HCT116 (cell line): ENCODE data around the gene MOK.

ENCODE experiments used
- CEBPB ChIP-seq: IDR thresholded peaks from 2 replicates; pipeline ENCODE4 v1.6.1; 2012; ENCODE audit warnings: low read depth
- CTCF ChIP-seq, 3 experiments: fragments of 200-600 bp in 1 of 3; sonication (generic) in 1 of 3; IDR thresholded peaks in 2 of 3; conservative IDR thresholded peaks in 1 of 3; 2 replicates each; pipeline ENCODE4 v1.5.1; 2012 to 2017; ENCODE audit warnings: low read depth in 2 of 3, low read length in 2 of 3, antibody characterized with exemption in 1 of 3, borderline replicate concordance in 1 of 3, control low read depth in 1 of 3, mild to moderate bottlenecking in 1 of 3, mixed read lengths in 1 of 3, mixed run types in 1 of 3, moderate library complexity in 1 of 3; ENCODE audit not compliant: insufficient read depth in 1 of 3
- EGR1 ChIP-seq: IDR thresholded peaks from 2 replicates; pipeline ENCODE4 v1.6.1; 2012; ENCODE audit warnings: low read depth
- EZH2phosphoT487 ChIP-seq: fragments of 200-600 bp; IDR thresholded peaks from 2 replicates; pipeline ENCODE4 v1.6.1; 2018; ENCODE audit warnings: antibody characterized with exemption, borderline replicate concordance
- MAX ChIP-seq: IDR thresholded peaks from 2 replicates; pipeline ENCODE4 v1.6.1; 2012
- POLR2A ChIP-seq: IDR thresholded peaks from 2 replicates; pipeline ENCODE4 v1.7.0; 2011; ENCODE audit warnings: borderline replicate concordance; ENCODE audit not compliant: insufficient read depth, insufficient read length; ENCODE audit errors: extremely low read depth
- POLR2AphosphoS5 ChIP-seq: IDR thresholded peaks from 2 replicates; pipeline ENCODE4 v1.6.1; 2011; ENCODE audit warnings: mild to moderate bottlenecking, low read depth, low read length, moderate library complexity
- REST ChIP-seq: IDR thresholded peaks from 2 replicates; pipeline ENCODE4 v1.6.1; 2012; ENCODE audit warnings: low read depth
- SIN3A ChIP-seq: IDR thresholded peaks from 2 replicates; pipeline ENCODE4 v1.6.1; 2012; ENCODE audit warnings: low read depth
- SP1 ChIP-seq: IDR thresholded peaks from 2 replicates; pipeline ENCODE4 v1.6.1; 2012; ENCODE audit warnings: low read depth
- TF ChIP-seq, protein P1 (sequence below): IDR thresholded peaks from 2 replicates; pipeline ENCODE4 v1.6.1; 2011; ENCODE audit warnings: mild to moderate bottlenecking, low read length, moderate library complexity; ENCODE audit not compliant: insufficient replicate concordance; ENCODE audit errors: extremely low read depth

- TF ChIP-seq MAX (no peak), EZH2phosphoT487 (no peak), CTCF (IDR thresholded peaks at IDR 0.05 in 2 of 3, conservative IDR thresholded peaks at IDR 0.05 in 1 of 3; ENCODE audit: borderline replicate concordance in 1 of 3, insufficient read depth in 1 of 3, low read depth in 2 of 3, low read length in 2 of 3) (no peak), POLR2AphosphoS5 (no peak), REST (no peak), SP1 (no peak), SIN3A (no peak), EGR1 (no peak), CEBPB (no peak), POLR2A (no peak)
- TF ChIP-seq, protein P1, sequence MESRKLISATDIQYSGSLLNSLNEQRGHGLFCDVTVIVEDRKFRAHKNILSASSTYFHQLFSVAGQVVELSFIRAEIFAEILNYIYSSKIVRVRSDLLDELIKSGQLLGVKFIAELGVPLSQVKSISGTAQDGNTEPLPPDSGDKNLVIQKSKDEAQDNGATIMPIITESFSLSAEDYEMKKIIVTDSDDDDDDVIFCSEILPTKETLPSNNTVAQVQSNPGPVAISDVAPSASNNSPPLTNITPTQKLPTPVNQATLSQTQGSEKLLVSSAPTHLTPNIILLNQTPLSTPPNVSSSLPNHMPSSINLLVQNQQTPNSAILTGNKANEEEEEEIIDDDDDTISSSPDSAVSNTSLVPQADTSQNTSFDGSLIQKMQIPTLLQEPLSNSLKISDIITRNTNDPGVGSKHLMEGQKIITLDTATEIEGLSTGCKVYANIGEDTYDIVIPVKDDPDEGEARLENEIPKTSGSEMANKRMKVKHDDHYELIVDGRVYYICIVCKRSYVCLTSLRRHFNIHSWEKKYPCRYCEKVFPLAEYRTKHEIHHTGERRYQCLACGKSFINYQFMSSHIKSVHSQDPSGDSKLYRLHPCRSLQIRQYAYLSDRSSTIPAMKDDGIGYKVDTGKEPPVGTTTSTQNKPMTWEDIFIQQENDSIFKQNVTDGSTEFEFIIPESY, result no peak
Observed at GRCh38 chr14:102249041-102249440, 55.9 kb downstream of the MOK start.
